CD4-positive, alpha-beta memory T cell (primary cell): ENCODE measurements around the gene CILP2. TPM values are rescaled to one million over a fixed set of nuclear protein-coding genes. Genes with fewer than 3 reads are reported as not detected.

Experiments used
- CTCF ChIA-PET: fragments of 350-600 bp; sonication (Branson Sonifier 250); formaldehyde crosslinking; loops from one replicate; lab custom pipeline; 2021; ENCODE audit warnings: inconsistent platforms; ENCODE audit not compliant: partially characterized antibody; lab: Charles Lee
- POLR2A ChIA-PET: fragments of 350-600 bp; sonication (Branson Sonifier 250); formaldehyde crosslinking; loops from one replicate; lab custom pipeline; 2021; ENCODE audit not compliant: partially characterized antibody; lab: Charles Lee
- DNase-seq, 5 donors: peaks; one replicate each; pipeline versions ENCODE4 v3.0.0 to v3.0.0-alpha.2; 2020 to 2022; ENCODE audit warnings: mixed read lengths in 1 of 5
- H3K27ac ChIP-seq: one replicate; pipeline ENCODE4 v1.7.0; 2013; ENCODE audit warnings: low read depth, low read length
- H3K27me3 ChIP-seq: 2 replicates; pipeline ENCODE4 v1.7.0; 2013; ENCODE audit warnings: mild to moderate bottlenecking, low read length, moderate library complexity; ENCODE audit not compliant: insufficient read depth
- H3K36me3 ChIP-seq: 2 replicates; pipeline ENCODE4 v1.7.0; 2013; ENCODE audit warnings: mild to moderate bottlenecking, low read length, moderate library complexity; ENCODE audit not compliant: insufficient read depth
- H3K4me1 ChIP-seq: 2 replicates; pipeline ENCODE4 v1.7.0; 2013; ENCODE audit warnings: mild to moderate bottlenecking, low read length, moderate library complexity; ENCODE audit not compliant: insufficient read depth
- H3K4me3 ChIP-seq, 2 donors: one replicate each; pipeline ENCODE4 v1.7.0; 2013; ENCODE audit warnings: low read length in 2 of 2, mild to moderate bottlenecking in 1 of 2
- H3K9me3 ChIP-seq, 2 donors: one replicate each; pipeline ENCODE4 v1.7.0; 2013; ENCODE audit warnings: low read length in 2 of 2, control low read depth in 1 of 2; ENCODE audit not compliant: control insufficient read depth in 1 of 2
- H3K27ac Mint-ChIP-seq, 7 donors: one replicate each; pipeline ENCODE4 v1.8.0; 2020 to 2021; ENCODE audit warnings: mixed read lengths in 7 of 7, mild to moderate bottlenecking in 6 of 7, inconsistent platforms in 3 of 7, moderate library complexity in 3 of 7
- H3K27me3 Mint-ChIP-seq, 2 donors: one replicate each; pipeline ENCODE4 v1.8.0; 2020 to 2021; ENCODE audit warnings: mixed read lengths in 2 of 2
- H3K36me3 Mint-ChIP-seq, 2 donors: one replicate each; pipeline ENCODE4 v1.8.0; 2020 to 2021; ENCODE audit warnings: mixed read lengths in 2 of 2, inconsistent platforms in 1 of 2, mild to moderate bottlenecking in 1 of 2
- H3K4me1 Mint-ChIP-seq, 4 donors: one replicate each; pipeline ENCODE4 v1.8.0; 2020 to 2021; ENCODE audit warnings: mixed read lengths in 4 of 4, mild to moderate bottlenecking in 1 of 4
- H3K4me3 Mint-ChIP-seq, 8 donors: one replicate each; pipeline ENCODE4 v1.8.0; 2020 to 2021; ENCODE audit warnings: mixed read lengths in 8 of 8, mild to moderate bottlenecking in 7 of 8, moderate library complexity in 6 of 8, inconsistent platforms in 3 of 8
- H3K9me3 Mint-ChIP-seq, 8 donors: one replicate each; pipeline ENCODE4 v1.8.0; 2020 to 2021; ENCODE audit warnings: mixed read lengths in 8 of 8, mild to moderate bottlenecking in 5 of 8, inconsistent platforms in 3 of 8, moderate library complexity in 1 of 8
- intact Hi-C: fragments of 100-400 bp; cut with micrococcal nuclease; formaldehyde crosslinking; loops from one replicate; pipeline ENCODE4 v1.15.1; 2023
- polyA plus RNA-seq, 2 donors: library from polyadenylated mRNA; unstranded; fragments of 300-500 nt; fragmentation: Illumina TruSeq; gene quantifications; one replicate each; pipeline ENCODE4 v1.2.3, GENCODE V29; 2021
- total RNA-seq, 2 experiments: library from RNA; stranded (reverse); gene quantifications; one replicate each; pipeline ENCODE4 v1.2.3, GENCODE V29; 2021

Gene CILP2
- total and polyA plus RNA-seq, 4 experiments from 2014 or later = 0.09 to 0.14 TPM; not detected in 2

GRCh38 chr19:19514881-19515641, 23.0 kb upstream of the CILP2 start, which contains the start of gene TSSK6:
TSSK6 (minus strand) TSS chr19:19515548; CDS start chr19:19515427, 121 bp downstream.
- no peaks in the 10 kb centered on the region for H3K27me3 Mint-ChIP-seq
- peaks cover 35% of the 10 kb centered on the region for H3K4me1 ChIP-seq
- intact Hi-C loops = no loop called here
- ChIA-PET CTCF (interaction anchor here (0.8 to 1.4 kb wide), 4 partner anchors 17 to 129 kb away, joined by 3 to 7 read pairs (median 4); partner anchors contain the start of gene GMIP), POLR2A (interaction anchor here (0.5 to 3.2 kb wide), 23 partner anchors 8 to 323 kb away, joined by 3 to 22 read pairs (median 5); partner anchors contain the start of genes BORCS8, GATAD2A, LPAR2 and RFXANK)
- peak within 1 kb of the TSS; percentile 94 to 98 (median 97) for H3K27ac Mint-ChIP-seq
- peaks cover 8 to 16% of the 10 kb centered on the region in 2 donors for H3K36me3 Mint-ChIP-seq
- H3K4me3 Mint-ChIP-seq = peak within 1 kb of the TSS; percentile 93 to 99 (median 97)
- H3K27ac ChIP-seq = peak within 1 kb of the TSS; percentile 92
- H3K9me3 ChIP-seq = no peaks in the 10 kb centered on the region
- H3K27me3 ChIP-seq = no peaks in the 10 kb centered on the region
- H3K36me3 ChIP-seq = no peaks in the 10 kb centered on the region
- peaks cover 0 to 4% (median 0%) of the 10 kb centered on the region in 8 donors for H3K9me3 Mint-ChIP-seq
- H3K4me3 ChIP-seq = peak within 1 kb of the TSS; percentile 88 to 90
- no peak for DNase-seq
- H3K4me1 Mint-ChIP-seq = peaks cover 12 to 39% (median 23%) of the 10 kb centered on the region in 4 donors

- Mint-ChIP-seq H3K4me1 (peaks cover 16 to 46% (median 29%) of the 10 kb centered on the region in 4 donors), H3K27me3 (no peaks in the 10 kb centered on the region), H3K36me3 (peaks cover 13 to 22% of the 10 kb centered on the region in 2 donors), H3K27ac (peak within 1 kb of the TSS; percentile 94 to 98 (median 97)), H3K9me3 (peaks cover 0 to 2% (median 0%) of the 10 kb centered on the region in 8 donors), H3K4me3 (peak within 1 kb of the TSS; percentile 93 to 99 (median 97))
- H3K36me3 ChIP-seq = no peaks in the 10 kb centered on the region
- peak; percentile 91 to 95 (median 92) for DNase-seq
- H3K9me3 ChIP-seq = no peaks in the 10 kb centered on the region
- ChIA-PET CTCF (interaction anchor here (0.7 to 1.4 kb wide), 5 partner anchors 16 to 130 kb away, joined by 3 to 7 read pairs (median 4); partner anchors contain the start of gene GMIP), POLR2A (interaction anchor here (0.5 to 3.2 kb wide), 23 partner anchors 9 to 324 kb away, joined by 3 to 22 read pairs (median 5); partner anchors contain the start of genes BORCS8, GATAD2A, LPAR2 and RFXANK)
- H3K4me1 ChIP-seq = peaks cover 35% of the 10 kb centered on the region
- H3K27ac ChIP-seq = peak within 1 kb of the TSS; percentile 92
- intact Hi-C loops = loop anchor here (1.0 kb wide), 2 partner anchors 27 to 196 kb away; partner anchors contain the start of genes MAU2 and SUGP1
- peak within 1 kb of the TSS; percentile 88 to 90 for H3K4me3 ChIP-seq
- H3K27me3 ChIP-seq = no peaks in the 10 kb centered on the region
These were observed 22.2 kb upstream of the CILP2 start, which contains the start of gene NDUFA13 for GRCh38 chr19:19515642-19516519. NDUFA13 (plus strand) TSS chr19:19516225; CDS start chr19:19516239, 14 bp downstream.

- H3K9me3 ChIP-seq = no peaks in the 10 kb centered on the region
- intact Hi-C loops = no loop called here
- peak overlapping the region in 1 of 2 donors; percentile 90 for H3K4me3 ChIP-seq
- no peak for DNase-seq
- POLR2A ChIA-PET = interaction anchor here (2.0 to 2.8 kb wide), 3 partner anchors 15 to 132 kb away, joined by 5 to 22 read pairs (median 11); no protein-coding TSS in a partner anchor
- peaks cover 15 to 49% (median 32%) of the 10 kb centered on the region in 4 donors for H3K4me1 Mint-ChIP-seq
- H3K27me3 ChIP-seq = no peaks in the 10 kb centered on the region
- no peaks in the 10 kb centered on the region for H3K27me3 Mint-ChIP-seq
- H3K27ac Mint-ChIP-seq = peak overlapping the region in 5 of 7 donors; percentile 24 to 97 (median 53)
- peaks cover 0 to 1% (median 0%) of the 10 kb centered on the region in 8 donors for H3K9me3 Mint-ChIP-seq
- no peak overlapping the region for H3K27ac ChIP-seq
- H3K4me3 Mint-ChIP-seq = peak overlapping the region; percentile 45 to 99 (median 97)
- H3K4me1 ChIP-seq = peaks cover 35% of the 10 kb centered on the region
- CTCF ChIA-PET = no interaction called here
- no peaks in the 10 kb centered on the region for H3K36me3 ChIP-seq
- H3K36me3 Mint-ChIP-seq = peaks cover 15 to 24% of the 10 kb centered on the region in 2 donors
These were observed 20.8 kb upstream of the CILP2 start for GRCh38 chr19:19517235-19517619.

DNA sequence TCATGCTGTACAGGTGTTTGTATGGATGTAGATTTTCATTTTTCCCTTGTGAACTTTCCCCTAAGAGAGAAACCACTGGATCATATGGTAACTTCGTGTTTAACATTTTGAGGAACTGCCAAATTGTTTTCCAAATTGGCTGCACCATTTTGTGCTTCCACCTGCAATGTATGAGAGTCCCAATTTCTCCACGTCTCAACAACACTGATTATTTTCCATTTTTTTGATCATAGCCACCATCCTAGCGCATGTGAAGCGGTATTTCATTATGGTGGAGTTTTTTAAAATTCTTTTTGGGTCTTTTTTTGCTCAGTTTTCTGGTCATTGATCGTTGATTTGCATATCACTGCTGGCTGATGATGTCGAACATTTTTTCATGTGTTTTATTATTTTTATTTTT, 17.1 kb upstream of the CILP2 start:
- no peaks in the 10 kb centered on the region for H3K27me3 Mint-ChIP-seq
- ChIA-PET POLR2A (no interaction called here), CTCF (interaction anchor here (1.4 kb wide), 1 partner anchor 12 kb away, joined by 3 read pairs; no protein-coding TSS in a partner anchor)
- H3K9me3 Mint-ChIP-seq = no peaks in the 10 kb centered on the region
- no peak for DNase-seq
- peak overlapping the region in 2 of 7 donors; percentile 49 to 66 for H3K27ac Mint-ChIP-seq
- intact Hi-C loops = no loop called here
- peaks cover 15 to 50% (median 33%) of the 10 kb centered on the region in 4 donors for H3K4me1 Mint-ChIP-seq
- peaks cover 15 to 36% of the 10 kb centered on the region in 2 donors for H3K36me3 Mint-ChIP-seq
- no peaks in the 10 kb centered on the region for H3K9me3 ChIP-seq
- H3K4me3 Mint-ChIP-seq = no peak overlapping the region
- H3K36me3 ChIP-seq = peaks cover 8% of the 10 kb centered on the region
- H3K4me1 ChIP-seq = peaks cover 24% of the 10 kb centered on the region
- no peaks in the 10 kb centered on the region for H3K27me3 ChIP-seq
- H3K27ac ChIP-seq = no peak overlapping the region
- H3K4me3 ChIP-seq = no peak overlapping the region

DNA sequence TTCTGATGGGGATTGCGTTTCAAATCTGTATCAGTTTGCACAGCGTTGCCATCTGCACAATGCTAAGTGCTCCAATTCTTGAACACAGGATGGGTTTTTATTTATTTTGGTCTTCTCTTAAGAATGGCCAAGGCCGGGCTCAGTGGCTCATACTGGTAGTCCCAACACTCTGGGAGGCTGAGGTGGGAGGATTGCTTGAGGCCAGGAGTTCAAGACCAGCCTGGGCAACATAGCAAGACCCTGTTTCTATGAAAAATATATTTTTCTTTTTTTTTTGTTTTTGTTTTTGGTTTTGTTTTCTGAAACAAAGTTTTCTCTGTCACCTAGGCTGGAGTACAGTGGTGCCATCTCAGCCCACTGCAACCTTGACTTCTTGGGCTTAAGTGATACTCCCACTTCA, 14.9 kb upstream of the CILP2 start:
- no peaks in the 10 kb centered on the region for H3K9me3 ChIP-seq
- no peaks in the 10 kb centered on the region for H3K27me3 ChIP-seq
- peaks cover 15 to 42% of the 10 kb centered on the region in 2 donors for H3K36me3 Mint-ChIP-seq
- H3K36me3 ChIP-seq = peaks cover 23% of the 10 kb centered on the region
- H3K4me3 ChIP-seq = no peak overlapping the region
- no peaks in the 10 kb centered on the region for H3K9me3 Mint-ChIP-seq
- no peak for DNase-seq
- no peaks in the 10 kb centered on the region for H3K27me3 Mint-ChIP-seq
- POLR2A ChIA-PET = no interaction called here
- H3K27ac Mint-ChIP-seq = no peak overlapping the region
- peaks cover 8% of the 10 kb centered on the region for H3K4me1 ChIP-seq
- H3K4me3 Mint-ChIP-seq = no peak overlapping the region
- H3K4me1 Mint-ChIP-seq = peaks cover 11 to 28% (median 21%) of the 10 kb centered on the region in 4 donors
- CTCF ChIA-PET = no interaction called here
- no peak overlapping the region for H3K27ac ChIP-seq
- intact Hi-C loops = no loop called here

DNA sequence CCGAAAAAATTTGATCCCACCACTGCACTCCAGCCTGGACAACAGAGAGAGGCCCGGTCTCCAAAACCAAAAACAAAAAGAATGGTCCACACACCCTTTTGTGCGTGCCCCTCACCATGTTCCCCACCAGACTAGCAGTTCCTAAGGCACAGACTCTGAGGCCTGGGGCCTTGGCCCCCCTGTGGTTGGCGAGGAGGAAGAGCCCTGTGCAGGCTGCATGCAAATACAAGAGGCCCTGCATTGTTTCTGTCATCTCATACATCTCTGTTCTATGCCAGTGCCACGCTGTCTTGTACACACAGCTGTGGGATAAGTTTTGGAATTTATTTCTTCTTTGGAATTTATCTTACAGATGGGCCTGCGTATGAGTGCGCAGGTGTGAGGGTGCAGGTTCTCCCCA, 14.0 kb upstream of the CILP2 start:
- no peaks in the 10 kb centered on the region for H3K27me3 ChIP-seq
- Mint-ChIP-seq H3K9me3 (no peaks in the 10 kb centered on the region), H3K27me3 (no peaks in the 10 kb centered on the region), H3K36me3 (peaks cover 15 to 44% of the 10 kb centered on the region in 2 donors), H3K27ac (peak overlapping the region in 2 of 7 donors; percentile 32 to 64), H3K4me1 (peaks cover 11 to 28% (median 20%) of the 10 kb centered on the region in 4 donors), H3K4me3 (no peak overlapping the region)
- DNase-seq = no peak
- H3K36me3 ChIP-seq = peaks cover 26% of the 10 kb centered on the region
- no peak overlapping the region for H3K27ac ChIP-seq
- POLR2A ChIA-PET = no interaction called here
- H3K4me3 ChIP-seq = no peak overlapping the region
- H3K4me1 ChIP-seq = peaks cover 7% of the 10 kb centered on the region
- H3K9me3 ChIP-seq = no peaks in the 10 kb centered on the region
- intact Hi-C loops = no loop called here
- CTCF ChIA-PET = no interaction called here
